Hematopoietic multipotent progenitor cell treated with erythropoietin and hydrocortisone succinate and interleukin-3 and kit ligand, for 15 days (in vitro differentiated cells): ENCODE data around the gene YRDC.
"Not testable (repeated sequence)": the region's sequence is repeated elsewhere in the genome, so short reads cannot be mapped to it uniquely, and the experiment has no call there.

Experiments
- DNase-seq: peaks from one replicate; pipeline ENCODE4 v3.0.0-alpha.2; 2015; ENCODE audit warnings: low spot score

Gene YRDC

GRCh38 chr1:37771440-37771839 lies 36.6 kb downstream of the YRDC start:
- not testable (repeated sequence) for DNase-seq

DNA sequence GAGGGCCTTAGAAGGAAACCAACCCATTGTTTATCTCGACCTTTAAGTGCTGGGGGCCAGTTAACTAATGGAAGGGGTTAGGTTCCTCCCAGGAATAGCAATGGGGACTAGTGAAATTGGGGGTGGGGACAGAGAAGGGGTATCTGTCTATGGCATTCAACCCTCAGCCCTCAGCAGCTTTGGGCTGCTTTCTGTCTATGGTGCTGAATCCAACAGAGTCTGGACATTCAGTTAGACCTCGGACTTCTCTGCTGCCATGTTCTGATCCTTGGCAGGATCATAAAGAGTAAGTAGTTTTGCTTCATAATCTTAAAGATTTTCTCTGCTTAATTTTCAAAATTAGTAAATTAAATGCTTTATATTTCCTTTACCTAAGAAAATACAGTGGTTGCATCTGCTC lies 40.5 kb downstream of the YRDC start:
- DNase-seq, result no peak

DNA sequence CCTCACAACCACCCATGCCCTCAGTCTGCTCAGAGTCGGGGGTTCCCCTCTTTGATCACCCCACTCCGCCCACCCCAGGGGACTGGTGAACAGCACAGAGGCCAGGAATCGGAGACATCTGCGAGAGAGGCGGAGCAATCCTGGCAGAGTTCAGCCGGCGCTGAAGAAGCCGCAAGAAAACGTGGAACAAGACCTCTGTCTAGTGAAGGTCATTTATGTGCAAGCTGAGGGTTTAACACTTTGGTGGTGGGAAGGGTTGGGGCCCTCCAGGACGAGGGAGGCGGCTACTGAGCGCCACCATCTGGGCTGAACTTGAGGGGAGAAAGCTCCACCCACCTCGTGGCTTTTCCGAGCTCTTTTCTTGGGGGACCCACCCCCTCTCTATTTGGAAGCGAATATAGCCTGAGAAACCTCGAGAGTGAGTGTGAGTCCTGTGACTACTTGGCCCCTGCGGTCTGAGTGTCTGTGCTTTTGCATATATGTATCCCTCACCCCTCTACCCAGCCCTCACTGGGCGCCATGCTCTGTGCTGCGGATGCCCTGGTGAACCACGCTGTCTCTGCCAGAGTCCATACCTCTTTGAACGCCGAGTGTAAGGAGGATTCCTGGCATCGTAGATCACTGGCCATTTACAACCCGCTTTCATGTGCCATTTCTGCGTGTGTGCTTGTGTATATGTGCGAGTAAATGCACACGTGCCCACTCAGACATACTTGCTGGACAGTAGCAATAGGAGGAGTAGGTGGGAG lies 41.9 kb downstream of the YRDC start:
- DNase-seq, result no peak

GRCh38 chr1:37764888-37765441 lies 43.0 kb downstream of the YRDC start, which contains the start of gene EPHA10:
Gene EPHA10, minus strand, starts transcription at chr1:37765120. Its CDS starts 54 bp downstream, at chr1:37765066.
- DNase-seq, result no peak

DNA sequence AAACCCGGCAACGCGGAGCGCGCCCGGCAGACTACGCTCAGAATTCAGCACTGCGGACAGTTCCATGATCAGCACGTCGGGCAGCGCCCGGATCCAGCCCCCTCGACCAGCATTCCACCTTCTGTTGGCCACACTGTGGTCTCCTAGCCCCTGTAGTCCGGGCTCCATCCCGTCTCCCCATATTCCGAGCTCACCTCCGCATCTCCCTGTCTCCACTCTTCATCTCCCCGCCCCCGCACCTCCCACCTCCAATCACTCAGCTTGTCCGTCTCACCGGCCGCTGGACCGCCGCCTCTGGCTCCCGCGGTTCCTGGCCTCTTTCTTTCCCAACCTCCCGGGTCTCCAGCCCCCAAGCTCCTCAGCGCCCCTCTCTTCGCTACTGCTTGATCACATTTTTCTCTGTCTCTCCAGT lies 43.6 kb downstream of the YRDC start:
- no peak for DNase-seq

DNA sequence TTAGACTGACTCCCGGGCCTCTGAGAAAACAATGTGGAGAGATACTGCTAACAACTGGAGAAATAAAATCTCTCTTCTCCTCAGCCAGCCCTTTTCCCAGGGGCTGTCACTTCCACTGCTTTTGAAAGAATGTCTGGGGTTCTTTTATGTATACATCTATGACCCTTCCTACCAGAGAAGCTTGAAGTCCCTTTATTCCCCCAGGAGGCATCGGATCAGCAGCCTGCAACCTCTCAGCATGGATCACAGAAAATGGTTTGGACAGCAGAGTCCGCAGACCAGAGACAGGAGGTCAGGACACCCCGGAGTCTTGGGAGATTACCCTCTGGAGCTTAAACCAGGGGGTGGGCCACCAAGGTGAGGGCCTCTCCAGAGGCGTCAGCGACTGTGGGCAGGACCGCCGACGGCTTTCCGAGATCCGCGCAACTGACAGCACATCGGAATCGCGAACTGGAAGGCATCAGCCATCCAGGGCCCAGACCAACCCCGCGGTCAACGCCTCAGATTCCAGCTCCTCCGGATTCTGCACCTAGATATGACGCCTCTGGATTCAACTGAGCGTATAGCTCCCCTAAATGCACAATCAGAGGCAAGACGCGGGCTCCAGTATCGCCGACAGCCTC lies 44.1 kb downstream of the YRDC start:
- DNase-seq, result no peak

DNA sequence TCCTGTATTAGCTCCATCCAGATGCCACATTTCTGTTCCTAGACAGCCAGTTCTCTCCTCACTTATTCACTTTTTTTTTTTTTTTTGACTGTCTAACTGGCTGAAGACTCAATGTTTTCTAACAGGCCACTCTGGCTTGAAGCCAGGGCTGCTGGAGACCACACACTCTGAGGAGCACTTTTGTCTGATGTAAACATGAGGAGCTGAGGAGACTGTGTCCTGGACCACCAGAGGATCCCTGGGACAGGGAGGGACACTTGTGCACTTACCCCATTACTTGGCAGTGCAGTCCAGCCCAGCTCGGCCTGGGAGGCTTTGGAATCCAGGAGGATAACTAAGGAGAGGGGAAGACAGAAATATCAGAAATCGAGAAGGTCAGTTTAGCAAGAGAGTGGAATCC lies 45.5 kb downstream of the YRDC start:
- DNase-seq, result no peak

DNA sequence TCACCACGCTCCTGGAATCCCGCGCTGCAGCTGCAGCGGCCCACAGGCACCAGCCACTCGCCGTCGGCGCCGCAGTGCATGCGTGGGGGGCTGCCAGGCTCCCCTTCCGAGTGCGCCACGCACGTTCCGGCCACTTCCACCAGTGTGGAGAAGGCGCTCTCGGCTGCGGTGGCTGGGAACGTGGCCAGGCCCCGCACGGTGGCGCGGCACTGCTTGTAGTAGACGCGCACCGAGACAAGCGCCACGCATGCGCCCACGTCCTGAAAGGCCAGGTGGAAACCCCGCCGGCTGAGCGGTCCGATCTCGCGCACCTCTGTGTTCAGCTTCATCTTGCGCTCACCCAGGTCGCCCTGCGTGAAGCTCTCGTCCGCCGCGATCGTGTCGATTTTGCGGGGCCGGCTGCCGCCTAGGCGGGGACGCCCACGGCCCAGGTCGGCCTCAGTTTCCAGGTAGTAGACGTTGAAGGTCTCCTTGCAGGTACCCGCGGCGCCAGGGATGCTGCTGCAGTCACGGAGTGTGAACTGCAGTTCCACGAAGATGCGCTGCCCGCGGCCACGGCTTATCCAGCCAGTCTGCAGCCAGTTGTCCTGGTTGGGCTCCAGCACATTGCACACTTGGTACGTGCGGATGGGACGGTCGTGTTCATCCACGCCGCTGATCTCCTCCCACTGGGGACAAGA lies 46.5 kb downstream of the YRDC start:
- DNase-seq, result no peak

DNA sequence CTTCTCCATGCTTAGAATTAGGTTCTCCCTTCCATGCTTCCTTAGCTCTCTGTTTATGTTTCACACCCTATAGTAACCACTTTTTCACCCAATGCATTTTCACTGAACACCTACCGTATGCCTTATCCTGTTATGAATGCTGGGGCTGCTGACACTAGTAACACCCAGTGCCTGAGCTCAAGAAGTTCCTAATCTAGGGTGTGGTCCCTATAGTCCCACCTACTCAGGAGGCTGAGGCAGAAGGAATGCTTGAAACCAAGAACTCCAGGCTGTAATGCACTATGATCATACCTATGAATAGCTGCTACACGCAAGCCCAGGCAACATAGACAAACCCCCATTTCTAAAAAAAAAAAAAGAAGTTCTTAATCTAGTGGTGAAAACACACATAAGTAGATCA lies 48.6 kb downstream of the YRDC start:
- no peak for DNase-seq

DNA sequence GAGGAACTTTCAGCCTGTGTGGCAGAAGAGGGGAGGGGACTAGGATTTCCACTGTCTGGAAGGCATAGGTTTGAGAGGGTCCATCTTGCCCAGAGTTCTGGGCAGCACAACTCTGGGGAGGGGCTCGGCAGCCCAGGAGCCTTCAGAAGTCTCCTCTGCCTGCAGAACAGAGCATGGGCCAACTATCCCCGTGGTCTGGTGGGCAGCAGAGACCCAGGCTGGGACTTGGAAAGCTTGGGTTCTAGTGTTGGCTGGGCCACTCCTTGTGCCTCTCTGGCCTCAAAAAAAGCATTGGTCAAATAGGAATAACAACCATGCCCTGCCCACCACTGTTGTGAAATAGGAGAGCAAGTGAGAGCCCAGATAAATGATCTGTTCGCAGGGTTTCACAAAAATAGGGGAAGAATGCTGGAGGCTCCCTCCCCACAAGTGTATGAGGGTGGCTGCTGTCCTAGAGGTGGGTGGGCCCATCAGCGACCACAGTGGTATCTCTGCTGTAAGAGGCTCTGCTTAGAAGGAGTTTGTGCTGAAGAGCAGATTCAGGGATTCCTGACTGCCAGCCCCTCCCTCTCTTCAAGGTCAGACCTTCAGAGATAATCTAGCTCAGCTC lies 52.0 kb downstream of the YRDC start:
- no peak for DNase-seq

DNA sequence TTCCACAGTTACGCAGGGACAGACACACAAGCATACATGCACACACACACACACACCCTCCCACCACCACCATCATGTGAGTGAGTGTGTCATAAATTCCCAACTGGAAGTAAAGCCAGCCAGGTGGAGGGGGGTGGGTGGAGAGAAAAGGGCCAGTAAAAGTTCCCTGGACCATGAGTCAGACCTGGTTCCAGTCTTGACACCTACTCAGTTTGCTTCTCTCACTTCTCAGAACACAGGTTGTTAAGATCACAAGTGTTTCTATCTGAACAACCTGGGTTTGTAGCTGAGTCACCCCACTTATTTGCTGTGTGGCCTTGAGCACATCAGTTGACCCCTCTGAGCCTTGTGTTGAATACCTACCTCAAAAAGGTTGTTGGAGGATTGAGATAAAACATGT lies 52.7 kb downstream of the YRDC start:
- DNase-seq, result no peak

- no peak for DNase-seq
These were observed 54.3 kb downstream of the YRDC start for GRCh38 chr1:37753473-37754321.
